Body of pancreas (tissue), 4 donors: Measurements from ENCODE around the gene OGFR. TPM values are rescaled to one million over a fixed set of nuclear protein-coding genes. Genes with fewer than 3 reads are reported as not detected.
"Not testable (repeated sequence)": the region's sequence is repeated elsewhere in the genome, so short reads cannot be mapped to it uniquely, and the experiment has no call there.

Experiments
- ATAC-seq: fragments of 150-250 bp; one replicate; pipeline ENCODE4 v1.9.1; 2016
- DNase-seq, 4 donors: peaks; one replicate each; pipeline ENCODE4 v3.0.0-alpha.2; 2019
- H3K27ac ChIP-seq, 4 donors: fragments of 200-600 bp; sonication (generic); 1 replicate in 3 of 4; 2 replicates in 1 of 4; pipeline versions ENCODE4 v1.5.1 to v1.6.1; 2016 to 2019; ENCODE audit warnings: mild to moderate bottlenecking in 1 of 4, mixed read lengths in 1 of 4, moderate library complexity in 1 of 4
- H3K27me3 ChIP-seq, 2 donors: fragments of 200-600 bp; sonication (generic); one replicate each; pipeline ENCODE4 v1.6.0; 2016; ENCODE audit warnings: mild to moderate bottlenecking in 1 of 2
- H3K36me3 ChIP-seq, 2 donors: fragments of 200-600 bp; sonication (generic); replicated peaks in 1 of 2; 2 replicates each; pipeline ENCODE4 v1.5.1; 2016; ENCODE audit warnings: low read depth in 2 of 2; ENCODE audit not compliant: insufficient read depth in 1 of 2
- H3K4me1 ChIP-seq: fragments of 200-600 bp; sonication (generic); one replicate; pipeline ENCODE4 v1.6.0; 2016
- H3K4me3 ChIP-seq, 2 donors: fragments of 200-600 bp; sonication (generic); 1 replicate in 1 of 2; 2 replicates in 1 of 2; pipeline ENCODE4 v1.5.1; 2016 to 2019
- H3K9me3 ChIP-seq, 3 donors: fragments of 200-600 bp; sonication (generic); 1 replicate in 2 of 3; 2 replicates in 1 of 3; pipeline ENCODE4 v1.5.1; 2016
- CTCF ChIP-seq, 7 experiments: fragments of 450-650 bp in 4 of 7; fragments of 200-600 bp in 3 of 7; sonication (generic) in 3 of 7; IDR thresholded peaks; one replicate each; pipeline ENCODE4 v1.5.1; 2016 to 2019; ENCODE audit warnings: antibody characterized with exemption in 7 of 7
- POLR2A ChIP-seq, 3 donors: fragments of 450-650 bp; IDR thresholded peaks; one replicate each; pipeline ENCODE4 v1.6.1; 2016; ENCODE audit warnings: antibody characterized with exemption in 3 of 3, mild to moderate bottlenecking in 2 of 3
- WGBS, 2 donors: methylation state at CpG; one replicate each; pipeline ENCODE4 v1.1.5; 2017; 5-methylcytosine and 5-hydroxymethylcytosine counted together
- intact Hi-C: fragments of 100-400 bp; cut with DNase I; formaldehyde crosslinking; loops from one replicate; pipeline ENCODE4 v1.15.1; 2023
- total RNA-seq, 2 donors: library from RNA; depleted of rRNA; stranded (reverse); fragments of >200 nt; gene quantifications; one replicate each; pipeline ENCODE4 v1.1.0, GENCODE V29; 2016

The OGFR gene
- total RNA-seq, 2 donors from 2014 or later, result 46.4 to 47.8 TPM

- Histone ChIP-seq H3K4me1 (no peaks in the 10 kb centered on the region), H3K27ac (peak overlapping the region in 1 of 4 donors; percentile 60), H3K27me3 (no peaks in the 10 kb centered on the region), H3K9me3 (no peaks in the 10 kb centered on the region), H3K4me3 (no peak overlapping the region), H3K36me3 (no peaks in the 10 kb centered on the region)
- intact Hi-C loops, result no loop called here
- DNase-seq, result no peak
- ATAC-seq, result no peak
- 87 to 90% methylated on average over 19 of the region's 19 CpGs for WGBS, 2 donors
- no peak for TF ChIP-seq POLR2A (IDR thresholded peaks at IDR 0.05)
- TF ChIP-seq CTCF (IDR thresholded peaks at IDR 0.05), result no peak
Measured at GRCh38 chr20:62846166-62846890, 41.7 kb downstream of the OGFR start.

- ATAC-seq, intact Hi-C loops, H3K4me3 ChIP-seq, H3K36me3 ChIP-seq, DNase-seq, H3K27ac ChIP-seq, H3K9me3 ChIP-seq, H3K27me3 ChIP-seq, H3K4me1 ChIP-seq: not testable (repeated sequence)
- WGBS, 2 donors, result 90 to 96% methylated on average over 7 of the region's 7 CpGs
Measured at GRCh38 chr20:62848917-62849316, 44.3 kb downstream of the OGFR start.

GRCh38 chr20:62849431-62849830 is 44.8 kb downstream of the OGFR start:
- no peaks in the 10 kb centered on the region for H3K27me3 ChIP-seq
- intact Hi-C loops, result no loop called here

GRCh38 chr20:62850333-62850974 is 45.8 kb downstream of the OGFR start:
- Histone ChIP-seq H3K4me3 (no peak overlapping the region), H3K36me3 (peaks cover 0 to 4% of the 10 kb centered on the region in 2 donors), H3K9me3 (no peaks in the 10 kb centered on the region), H3K4me1 (no peaks in the 10 kb centered on the region), H3K27ac (no peak overlapping the region), H3K27me3 (no peaks in the 10 kb centered on the region)
- ATAC-seq, result no peak
- intact Hi-C loops, result no loop called here
- DNase-seq, result no peak
- TF ChIP-seq POLR2A (IDR thresholded peaks at IDR 0.05) (no peak), CTCF (IDR thresholded peaks at IDR 0.05) (no peak)
- 85 to 91% methylated on average over 22 of the region's 22 CpGs for WGBS, 2 donors

More at GRCh38 chr20:62849431-62849830, 44.8 kb downstream of the OGFR start:
- H3K4me3 ChIP-seq, result no peak overlapping the region
- no peaks in the 10 kb centered on the region for H3K9me3 ChIP-seq
- ATAC-seq (no peak), DNase-seq (no peak)
- H3K27ac ChIP-seq, result no peak overlapping the region
- no peaks in the 10 kb centered on the region for H3K4me1 ChIP-seq
- H3K36me3 ChIP-seq, result peaks cover 0 to 4% of the 10 kb centered on the region in 2 donors
- TF ChIP-seq POLR2A (IDR thresholded peaks at IDR 0.05) (no peak), CTCF (IDR thresholded peaks at IDR 0.05) (no peak)

- WGBS, 2 donors, result 84 to 100% methylated on average over 1 to 8 of the region's 8 CpGs
Measured at GRCh38 chr20:62852196-62852595, 47.6 kb downstream of the OGFR start.

More at GRCh38 chr20:62852196-62852595, 47.6 kb downstream of the OGFR start:
- intact Hi-C loops, result no loop called here
- TF ChIP-seq POLR2A (IDR thresholded peaks at IDR 0.05), result no peak
- TF ChIP-seq CTCF (IDR thresholded peaks at IDR 0.05), result no peak
- no peaks in the 10 kb centered on the region for H3K9me3 ChIP-seq
- H3K4me1 ChIP-seq, result no peaks in the 10 kb centered on the region
- H3K4me3 ChIP-seq, result no peak overlapping the region
- DNase-seq, result no peak
- H3K36me3 ChIP-seq, result peaks cover 0 to 4% of the 10 kb centered on the region in 2 donors
- H3K27ac ChIP-seq, result no peak overlapping the region
- H3K27me3 ChIP-seq, result no peaks in the 10 kb centered on the region
- ATAC-seq, result no peak
